Measurements from ENCODE around the gene RPS15.
"Not testable (repeated sequence)": the region's sequence is repeated elsewhere in the genome, so short reads cannot be mapped to it uniquely, and the experiment has no call there.

The RPS15 gene

DNA sequence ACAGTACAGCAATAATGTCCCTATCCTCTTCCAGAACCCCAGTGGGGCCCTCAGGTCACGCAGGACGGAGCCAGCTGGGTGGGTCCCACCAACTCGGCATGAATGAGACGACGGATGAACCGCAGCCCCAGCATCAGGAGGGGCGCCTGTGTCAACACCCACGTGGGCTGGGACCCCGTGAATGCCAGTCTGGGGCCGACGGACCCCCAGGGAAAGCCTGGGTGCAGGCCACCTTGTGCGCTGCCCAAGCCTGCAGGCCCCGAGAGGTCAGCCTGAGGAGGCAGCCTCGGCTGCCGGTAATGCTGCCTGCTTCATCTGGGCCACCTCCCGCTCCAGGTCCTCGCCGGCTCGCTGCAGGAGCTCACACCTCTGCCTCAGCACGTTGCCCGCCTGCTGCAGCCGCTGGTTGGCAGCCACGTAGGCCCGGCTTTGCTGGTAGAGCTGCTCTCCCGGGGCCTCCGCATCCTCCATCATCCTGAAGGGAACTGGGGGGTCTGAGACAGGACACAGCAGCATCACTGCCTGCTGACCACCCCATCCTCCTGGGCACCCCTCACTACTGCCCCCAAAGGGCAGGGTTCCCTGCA lies 36.7 kb downstream of the RPS15 start:
- TF ChIP-seq ZNF274 (IDR thresholded peaks at IDR 0.05; ENCODE audit: low read depth, low read length) = no peak
- no peak overlapping the region for H3K4me3 ChIP-seq (ENCODE audit: low read length)

DNA sequence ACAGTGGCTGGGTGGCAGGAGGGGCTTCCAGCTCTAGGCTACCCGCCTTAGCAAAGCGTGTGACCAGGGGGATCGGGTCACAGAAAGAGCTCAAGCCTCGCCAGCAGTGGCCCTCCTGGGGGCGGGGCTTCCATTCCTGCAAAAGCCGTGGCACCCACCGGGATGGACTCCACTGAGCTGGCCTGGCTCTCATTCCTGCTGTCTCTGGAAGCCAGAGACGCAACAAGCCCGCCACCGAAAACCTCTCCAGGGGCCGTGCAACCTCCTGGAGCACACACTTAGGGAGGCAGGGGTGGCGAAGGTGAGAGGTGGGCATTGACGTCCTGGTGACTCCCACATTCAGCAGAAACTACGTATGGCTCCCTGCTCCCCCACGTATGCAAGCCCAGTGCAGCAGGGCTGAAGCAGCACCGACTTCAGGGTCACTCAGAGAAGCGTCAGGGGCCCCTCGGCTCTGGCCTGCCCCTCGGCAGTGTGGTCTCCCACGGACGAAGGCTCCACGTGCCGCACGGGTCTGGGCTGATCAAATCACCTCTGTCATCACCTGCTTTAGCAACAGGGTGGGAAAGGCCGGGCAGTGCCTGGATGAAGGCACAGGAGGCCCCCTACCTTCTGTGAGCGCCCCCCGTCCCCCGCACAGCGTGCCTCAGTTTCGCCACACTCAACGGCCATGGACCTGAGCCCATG lies 37.7 kb downstream of the RPS15 start:
- H3K4me3 ChIP-seq (ENCODE audit: low read length) = no peak overlapping the region

DNA sequence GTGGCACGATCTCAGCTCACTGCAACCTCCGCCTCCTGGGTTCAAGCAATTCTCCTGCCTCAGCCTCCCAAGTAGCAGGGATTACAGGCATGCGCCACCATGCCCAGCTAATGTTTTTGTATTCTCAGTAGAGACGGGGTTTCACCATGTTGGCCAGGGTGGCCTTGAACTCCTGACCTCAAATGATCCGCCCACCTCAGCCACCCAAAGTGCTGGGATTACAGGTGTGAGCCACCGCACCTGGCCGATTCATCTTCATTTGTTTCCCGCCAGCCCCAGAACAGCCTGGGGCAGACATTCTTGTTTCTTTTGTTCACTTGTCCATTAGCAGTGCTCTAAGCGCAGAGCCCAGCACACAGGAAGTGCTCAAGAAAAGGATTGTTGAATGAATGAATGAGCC lies 38.9 kb downstream of the RPS15 start:
- H3K4me3 ChIP-seq (ENCODE audit: low read length) = not testable (repeated sequence)

More for the DNA sequence above, 37.7 kb downstream of the RPS15 start:
- TF ChIP-seq ZNF274 (IDR thresholded peaks at IDR 0.05; ENCODE audit: low read depth, low read length) = no peak

DNA sequence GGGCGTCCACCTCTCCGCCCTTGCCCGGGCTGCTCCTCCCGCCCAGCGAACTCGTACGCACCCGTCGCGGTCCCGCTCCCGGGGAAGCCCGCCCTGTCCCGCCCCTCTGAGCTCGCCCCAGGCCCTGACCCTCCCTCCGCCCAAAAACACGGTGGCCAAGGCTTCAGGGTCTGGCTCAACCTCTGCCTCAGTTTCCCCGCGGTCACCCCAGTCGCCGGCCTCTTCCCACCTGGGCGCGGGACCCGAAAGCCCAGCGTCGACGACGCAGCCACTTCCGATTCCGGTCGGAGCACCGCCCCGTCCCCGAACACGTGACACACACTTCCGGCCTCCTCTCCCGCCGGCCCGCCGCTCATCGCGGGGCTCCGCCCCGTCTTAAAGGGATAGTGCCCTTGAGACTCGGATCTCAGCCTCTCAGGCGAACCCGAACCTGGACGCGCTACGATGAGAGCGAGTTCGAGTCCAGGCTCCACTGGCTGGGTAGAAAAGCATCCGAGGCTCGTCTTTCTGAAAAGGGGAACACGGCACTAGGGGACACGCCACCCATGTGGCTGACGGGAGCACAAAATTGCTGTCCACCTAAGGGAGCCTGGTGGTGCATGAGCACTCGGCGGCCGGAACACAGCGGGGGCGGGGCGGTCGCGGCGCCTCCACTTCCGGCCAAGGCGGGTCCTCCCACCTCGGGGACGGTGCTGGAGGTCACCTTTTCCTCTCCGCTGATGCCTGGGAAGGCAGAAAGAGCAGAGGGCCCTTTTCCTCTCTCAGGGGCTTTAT lies 40.9 kb downstream of the RPS15 start, which contains the start of gene C19orf25:
C19orf25 (minus strand) TSS at position 282 of the 774 bp plus-strand sequence. CDS start 312 bp downstream, outside the sequence.
- no peak for TF ChIP-seq ZNF274 (IDR thresholded peaks at IDR 0.05; ENCODE audit: low read depth, low read length)
- H3K4me3 ChIP-seq (ENCODE audit: low read length) = peak within 1 kb of the TSS; percentile 85

DNA sequence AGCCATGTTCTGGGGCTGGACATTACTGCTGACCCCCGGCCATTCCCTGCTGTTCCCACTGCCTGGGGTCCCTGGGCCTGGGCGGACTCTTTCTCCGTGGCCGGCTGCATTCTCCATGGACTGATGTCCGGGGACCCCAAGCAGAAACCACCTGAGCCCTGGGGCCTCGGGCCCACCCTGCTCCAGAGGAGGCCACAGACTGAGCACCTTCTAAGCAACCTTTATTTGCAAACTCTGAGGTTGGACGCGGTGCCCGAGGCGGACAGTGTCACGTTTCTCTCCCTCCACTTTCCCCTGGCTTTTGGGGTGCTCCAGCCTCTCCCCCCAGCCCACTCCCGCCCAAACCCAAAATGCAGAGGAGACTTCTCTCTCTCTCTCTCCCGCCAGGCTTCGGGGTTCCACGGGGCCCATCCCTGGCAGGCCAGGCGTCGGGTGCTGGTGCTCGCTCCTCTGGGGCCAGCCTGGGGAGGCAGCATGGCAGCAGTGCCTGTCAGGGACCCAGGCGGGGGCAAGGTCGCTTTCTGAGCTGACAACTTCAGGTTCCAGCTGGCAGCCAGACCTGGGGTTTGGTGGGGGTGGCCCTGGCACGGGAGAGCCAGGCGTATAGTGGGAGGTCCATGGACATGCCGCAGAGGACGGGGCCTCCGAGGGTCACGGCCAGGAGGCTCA lies 43.2 kb downstream of the RPS15 start:
- no peak overlapping the region for H3K4me3 ChIP-seq (ENCODE audit: low read length)
- TF ChIP-seq ZNF274 (IDR thresholded peaks at IDR 0.05; ENCODE audit: low read depth, low read length) = no peak

DNA sequence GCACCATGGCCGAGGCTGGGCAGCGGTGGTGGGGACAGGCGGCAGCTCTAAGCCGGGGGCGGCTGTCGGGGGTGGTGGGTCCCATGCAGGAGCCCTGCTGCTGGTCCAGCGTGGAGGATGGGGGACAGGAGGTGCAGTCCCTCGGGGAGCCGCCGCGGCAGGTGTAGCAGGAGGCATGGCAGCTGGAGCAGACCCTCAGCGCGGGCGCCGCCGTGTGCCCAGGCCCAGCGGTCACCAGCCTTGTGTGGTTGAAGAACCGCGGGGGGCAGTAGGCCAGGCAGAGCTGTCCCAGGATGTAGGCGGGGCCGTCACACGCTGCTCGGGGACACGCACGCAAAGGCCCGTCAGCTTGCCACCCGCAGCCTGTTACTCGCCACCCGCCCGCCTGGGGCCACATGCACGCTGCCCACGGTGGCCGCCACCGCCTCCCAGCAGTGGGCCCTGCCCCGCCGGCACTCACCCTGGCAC lies 43.7 kb downstream of the RPS15 start:
- TF ChIP-seq ZNF274 (IDR thresholded peaks at IDR 0.05; ENCODE audit: low read depth, low read length) = no peak
- no peak overlapping the region for H3K4me3 ChIP-seq (ENCODE audit: low read length)

DNA sequence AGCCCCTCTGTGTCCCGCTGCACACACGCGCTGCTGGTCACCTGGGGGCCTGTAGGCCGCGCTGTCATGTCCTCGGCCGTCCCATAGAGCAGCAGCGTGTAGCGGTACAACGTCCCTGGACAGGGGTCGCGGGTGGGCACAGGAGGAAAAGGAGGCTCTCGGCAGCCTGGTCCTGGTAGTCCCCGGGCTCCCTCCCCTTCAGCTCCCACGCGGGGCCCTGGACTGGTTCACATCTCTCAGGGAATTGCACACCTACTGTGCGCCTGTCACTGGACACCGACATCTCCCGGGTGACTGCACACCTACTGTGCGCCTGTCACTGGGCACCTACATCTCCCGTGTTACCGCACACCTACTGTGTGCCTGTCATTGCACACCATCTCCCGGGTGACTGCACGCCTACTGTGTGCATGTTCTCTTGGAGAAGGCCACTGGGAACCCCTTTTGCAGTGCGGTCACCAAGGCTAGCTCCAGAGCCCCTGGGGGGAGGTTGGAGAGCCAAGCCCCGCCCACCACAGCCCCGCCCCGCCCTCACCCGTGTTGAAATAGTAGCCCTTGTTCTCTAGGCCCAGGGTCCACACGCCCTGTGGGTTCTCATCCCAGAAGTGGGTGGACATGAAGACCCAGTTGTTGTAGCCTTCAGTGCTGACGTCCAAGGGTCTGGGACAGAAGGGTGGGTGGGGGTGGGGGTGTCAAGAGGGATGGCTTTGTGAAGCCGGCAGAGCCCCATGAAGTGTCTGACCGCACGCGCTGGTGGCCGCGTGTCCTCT lies 44.4 kb downstream of the RPS15 start:
- H3K4me3 ChIP-seq (ENCODE audit: low read length) = no peak overlapping the region
- TF ChIP-seq ZNF274 (IDR thresholded peaks at IDR 0.05; ENCODE audit: low read depth, low read length) = no peak

DNA sequence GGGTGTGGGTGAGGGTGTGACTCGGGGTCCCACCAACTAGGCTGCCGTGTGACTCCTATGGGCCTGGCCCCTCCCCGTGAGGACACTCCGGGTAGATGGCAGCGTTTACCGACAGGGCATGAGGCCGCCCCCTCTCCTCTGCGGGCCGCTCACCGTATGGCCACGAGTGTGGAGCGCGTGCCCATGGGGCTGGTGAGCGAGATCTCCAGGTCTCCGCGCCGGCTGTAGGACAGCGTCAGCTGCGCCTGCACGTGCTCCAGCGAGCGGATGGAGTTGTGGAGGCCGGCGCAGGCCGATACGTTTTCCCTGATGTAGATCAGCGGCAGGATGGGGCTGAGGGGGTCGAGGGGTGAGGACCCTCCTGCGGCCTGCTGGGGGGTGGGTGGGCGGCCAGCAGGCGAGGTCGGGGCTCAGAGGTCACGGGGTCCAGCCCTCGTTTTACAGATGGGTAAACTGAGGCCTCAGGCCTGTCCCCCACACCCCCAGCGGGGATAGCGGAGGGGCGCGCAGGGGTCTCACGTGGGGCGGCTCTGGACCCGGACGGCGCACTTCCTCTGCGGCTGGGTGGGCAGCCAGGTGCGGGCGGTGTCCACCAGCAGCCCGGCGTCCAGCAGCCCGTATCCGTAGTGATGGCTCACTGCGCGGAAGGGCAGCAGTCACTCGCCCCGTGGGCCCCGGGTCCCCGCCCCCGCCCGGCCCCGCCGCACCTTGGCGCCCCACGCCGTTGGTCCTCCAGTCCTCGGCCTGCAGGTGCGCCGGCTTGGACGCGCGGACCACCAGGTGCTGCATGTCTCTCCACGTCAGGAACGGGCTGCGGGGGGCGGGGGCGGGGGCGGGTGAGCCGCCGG lies 45.2 kb downstream of the RPS15 start:
- no peak for TF ChIP-seq ZNF274 (IDR thresholded peaks at IDR 0.05; ENCODE audit: low read depth, low read length)

DNA sequence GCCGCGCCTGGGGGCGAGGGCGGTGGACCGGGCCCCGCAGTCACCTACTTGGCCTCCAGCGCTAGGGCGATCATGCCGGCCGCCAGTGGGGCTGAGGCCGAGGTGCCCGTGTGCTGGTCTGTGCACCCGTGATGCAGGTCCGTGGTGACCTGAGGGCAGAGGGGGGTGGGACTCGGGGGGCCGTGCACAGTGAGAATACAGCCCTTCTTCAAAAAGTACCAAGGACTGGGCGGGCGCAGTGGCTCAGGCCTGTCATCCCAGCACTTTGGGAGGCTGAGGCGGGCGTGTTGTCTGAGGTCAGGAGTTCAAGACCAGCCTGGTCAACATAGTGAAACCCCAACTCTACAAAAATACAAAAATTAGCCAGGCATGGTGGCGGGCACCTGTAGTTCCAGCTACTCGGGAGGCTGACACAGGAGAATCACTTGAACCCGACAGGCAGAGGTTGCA lies 45.8 kb downstream of the RPS15 start:
- no peak overlapping the region for H3K4me3 ChIP-seq (ENCODE audit: low read length)
- no peak for TF ChIP-seq ZNF274 (IDR thresholded peaks at IDR 0.05; ENCODE audit: low read depth, low read length)

More for the DNA sequence above, 45.2 kb downstream of the RPS15 start:
- H3K4me3 ChIP-seq (ENCODE audit: low read length) = no peak overlapping the region

DNA sequence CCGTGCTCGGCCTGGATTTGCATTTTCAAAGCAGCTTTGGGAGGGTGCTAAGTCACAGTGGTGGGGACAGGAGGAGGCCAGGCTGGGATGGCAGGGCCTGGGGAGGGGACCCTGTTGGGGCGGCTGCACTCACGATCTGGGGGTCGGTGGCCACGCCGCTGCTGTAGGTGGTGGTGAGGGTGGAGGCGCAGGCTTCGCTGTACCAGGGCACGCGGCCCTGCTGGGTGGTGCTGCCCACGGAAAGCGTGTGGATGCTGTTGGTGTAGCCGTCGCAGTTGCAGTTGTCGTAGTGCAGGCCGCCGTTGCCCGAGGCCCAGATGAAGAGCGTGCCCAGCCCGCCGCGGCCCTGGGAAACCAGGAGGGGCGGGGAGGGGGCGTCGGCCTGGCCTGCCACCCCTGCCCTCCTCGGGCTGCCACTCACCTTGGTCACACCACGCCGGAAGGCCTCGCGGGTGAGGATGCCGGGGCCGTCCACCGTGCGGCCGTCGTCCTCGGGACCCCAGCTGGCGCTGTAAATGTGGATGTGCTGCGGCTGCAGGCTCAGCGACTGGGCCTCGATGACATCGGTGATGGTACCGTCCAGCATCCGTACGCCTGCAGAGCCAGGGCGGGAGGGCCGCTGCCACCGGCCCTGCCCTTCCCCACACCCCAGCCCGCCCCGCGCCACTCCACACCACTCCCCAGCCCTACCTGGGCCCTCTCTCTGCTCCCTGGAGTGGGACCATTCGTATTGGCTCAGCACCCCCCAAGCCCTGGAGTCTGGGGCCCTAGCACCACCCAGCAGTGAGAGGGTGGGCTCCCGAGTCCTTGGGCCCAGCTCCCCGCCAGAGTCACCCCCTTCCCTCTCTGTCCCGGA lies 48.8 kb downstream of the RPS15 start:
- no peak for TF ChIP-seq ZNF274 (IDR thresholded peaks at IDR 0.05; ENCODE audit: low read depth, low read length)
- H3K4me3 ChIP-seq (ENCODE audit: low read length) = no peak overlapping the region

DNA sequence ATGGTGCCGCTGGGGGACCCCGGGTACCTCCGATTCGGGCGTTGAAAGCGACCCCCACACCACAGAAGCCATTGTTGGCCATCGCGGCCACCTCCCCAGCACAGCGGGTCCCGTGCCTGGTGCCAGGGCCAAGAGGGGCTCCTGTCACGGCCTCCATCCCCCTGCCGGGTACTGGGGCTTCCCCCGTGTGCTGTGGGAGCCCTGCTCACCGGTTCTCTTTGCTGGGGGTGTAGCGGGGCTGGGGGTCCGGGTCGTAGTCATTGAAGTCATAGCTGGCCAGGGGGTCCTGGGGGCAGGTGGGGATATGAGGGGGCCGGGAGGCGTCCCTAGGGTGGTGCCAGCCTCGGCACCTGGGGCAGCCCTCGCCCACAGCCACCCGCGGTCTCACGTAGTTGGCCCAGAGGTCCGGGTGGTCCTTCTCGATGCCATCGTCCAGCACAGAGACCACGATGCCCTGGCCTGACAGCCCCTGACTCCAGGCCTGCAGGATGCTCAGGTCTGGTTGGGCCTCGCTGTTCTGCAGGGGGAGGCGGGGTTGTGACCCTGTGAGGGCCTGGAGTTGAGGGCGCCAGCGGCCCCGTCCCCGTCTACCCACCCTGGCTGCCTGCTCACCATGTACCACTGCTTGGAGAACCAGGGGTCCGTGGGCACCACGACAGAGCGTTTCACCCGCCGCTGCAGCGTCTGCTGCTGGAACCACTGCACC lies 49.5 kb downstream of the RPS15 start:
- TF ChIP-seq ZNF274 (IDR thresholded peaks at IDR 0.05; ENCODE audit: low read depth, low read length) = no peak
- no peak overlapping the region for H3K4me3 ChIP-seq (ENCODE audit: low read length)
